GM23248 (cell line): ENCODE measurements around the gene CDH19. TPM values are rescaled to one million over a fixed set of nuclear protein-coding genes. Genes with fewer than 3 reads are reported as not detected.

Experiments used
- DNase-seq: peaks from one replicate; pipeline ENCODE4 v3.0.0-alpha.2; 2015
- H2AFZ ChIP-seq: fragments of 200-600 bp; sonication (generic); 2 replicates; pipeline ENCODE4 v1.6.1; 2016; ENCODE audit warnings: antibody characterized with exemption
- H3F3A ChIP-seq: fragments of 200-600 bp; sonication (generic); 2 replicates; pipeline ENCODE4 v1.6.1; 2016; ENCODE audit warnings: mild to moderate bottlenecking, antibody characterized with exemption, mixed run types; ENCODE audit not compliant: insufficient read depth
- H3K27ac ChIP-seq: fragments of 200-600 bp; sonication (generic); 2 replicates; pipeline ENCODE4 v1.5.1; 2016; ENCODE audit warnings: mild to moderate bottlenecking
- H3K27me3 ChIP-seq: fragments of 200-600 bp; sonication (generic); replicated peaks from 2 replicates; pipeline ENCODE4 v1.6.1; 2016; ENCODE audit warnings: mild to moderate bottlenecking; ENCODE audit not compliant: insufficient read depth
- H3K36me3 ChIP-seq: fragments of 200-600 bp; sonication (generic); 2 replicates; pipeline ENCODE4 v1.6.1; 2016; ENCODE audit warnings: low read depth, mild to moderate bottlenecking
- H3K4me1 ChIP-seq: fragments of 200-600 bp; sonication (generic); 2 replicates; pipeline ENCODE4 v1.6.1; 2016; ENCODE audit warnings: mild to moderate bottlenecking; ENCODE audit not compliant: insufficient read depth
- H3K4me2 ChIP-seq: fragments of 200-600 bp; sonication (generic); one replicate; pipeline ENCODE4 v1.6.1; 2016; ENCODE audit warnings: mild to moderate bottlenecking; ENCODE audit not compliant: unreplicated experiment
- H3K4me3 ChIP-seq: fragments of 200-600 bp; sonication (generic); 2 replicates; pipeline ENCODE4 v1.5.1; 2016; ENCODE audit warnings: mild to moderate bottlenecking
- H3K79me2 ChIP-seq: fragments of 200-600 bp; sonication (generic); 2 replicates; pipeline ENCODE4 v1.6.1; 2016; ENCODE audit warnings: mild to moderate bottlenecking; ENCODE audit not compliant: insufficient read depth
- H3K9ac ChIP-seq: fragments of 200-600 bp; sonication (generic); 2 replicates; pipeline ENCODE4 v1.6.1; 2016; ENCODE audit warnings: mild to moderate bottlenecking
- H3K9me2 ChIP-seq: fragments of 200-600 bp; sonication (generic); 2 replicates; pipeline ENCODE4 v1.6.1; 2016; ENCODE audit warnings: mixed run types, mild to moderate bottlenecking, moderate library complexity; ENCODE audit not compliant: insufficient read depth
- H3K9me3 ChIP-seq: fragments of 200-600 bp; sonication (generic); one replicate; pipeline ENCODE4 v1.6.1; 2017; ENCODE audit warnings: low read depth
- H4K20me1 ChIP-seq: fragments of 200-600 bp; sonication (generic); 2 replicates; pipeline ENCODE4 v1.6.0; 2016; ENCODE audit not compliant: insufficient read depth
- EZH2 ChIP-seq: fragments of 200-600 bp; sonication (generic); IDR thresholded peaks from 2 replicates; pipeline ENCODE4 v1.6.1; 2018; ENCODE audit warnings: antibody characterized with exemption, mild to moderate bottlenecking; ENCODE audit not compliant: insufficient read depth, poor library complexity, severe bottlenecking
- EZH2phosphoT487 ChIP-seq: fragments of 200-600 bp; sonication (generic); IDR thresholded peaks from 2 replicates; pipeline ENCODE4 v1.6.1; 2018; ENCODE audit warnings: antibody characterized with exemption, moderate library complexity, mild to moderate bottlenecking, low read depth; ENCODE audit not compliant: insufficient read depth
- WGBS, 2 experiments: methylation state at CpG; one replicate each; pipeline ENCODE4 v1.1.6; 2015 to 2017; ENCODE audit warnings: low lambda C conversion rate in 2 of 2, low coverage in 1 of 2; ENCODE audit errors: missing lambda C conversion rate in 2 of 2; 5-methylcytosine and 5-hydroxymethylcytosine counted together
- in situ Hi-C: fragments of 300-500 bp; cut with MboI; formaldehyde crosslinking; loops from 2 replicates; pipeline ENCODE4 v1.15.0; 2020
- polyA plus RNA-seq: library from polyadenylated mRNA; unstranded; fragments of >200 nt; fragmentation: Nextera tagmentation; extraction: Ambion mirVana; gene quantifications from 2 replicates; pipeline ENCODE4 v1.2.1, GENCODE V29; 2016
- total RNA-seq: library from RNA; depleted of rRNA; stranded (reverse); fragments of >200 nt; shearing (Covaris generic); gene quantifications from 2 replicates; pipeline ENCODE4 v1.2.3, GENCODE V29; 2014

CDH19 gene
- total and polyA plus RNA-seq, 2 experiments from 2014 or later, result not detected

GRCh38 chr18:66457245-66457644 lies 146.6 kb downstream of the CDH19 start:
- Histone ChIP-seq H3F3A (no peaks in the 10 kb centered on the region), H3K4me1 (no peaks in the 10 kb centered on the region), H3K36me3 (no peaks in the 10 kb centered on the region), H3K27me3 (no peaks in the 10 kb centered on the region), H3K9ac (no peak overlapping the region), H3K9me2 (no peaks in the 10 kb centered on the region), H3K79me2 (no peaks in the 10 kb centered on the region), H3K27ac (no peak overlapping the region), H3K4me3 (no peak overlapping the region), H3K9me3 (no peaks in the 10 kb centered on the region), H3K4me2 (no peak overlapping the region), H2AFZ (no peak overlapping the region), H4K20me1 (no peaks in the 10 kb centered on the region)
- WGBS, 2 experiments, result 0 to 5% methylated on average over 1 of the region's 1 CpG
- in situ Hi-C loops, result no loop called here
- no peak for TF ChIP-seq EZH2phosphoT487
- TF ChIP-seq EZH2, result no peak
- no peak for DNase-seq
